Adrenal gland (tissue), 12 donors: ENCODE measurements around the gene SLC26A2. TPM values are rescaled to one million over a fixed set of nuclear protein-coding genes. Genes with fewer than 3 reads are reported as not detected.
"Not testable (repeated sequence)": the region's sequence is repeated elsewhere in the genome, so short reads cannot be mapped to it uniquely, and the experiment has no call there.

Source experiments
- DNase-seq, 7 donors: peaks; one replicate each; pipeline ENCODE4 v3.0.0-alpha.2; 2019 to 2020
- H3K27ac ChIP-seq, 5 donors: fragments of 200-600 bp; sonication (generic) in 4 of 5; 1 replicate in 3 of 5; 2 replicates in 2 of 5; pipeline versions ENCODE4 v1.5.1 to v1.8.0; 2016 to 2020; ENCODE audit warnings: mild to moderate bottlenecking in 1 of 5
- H3K27me3 ChIP-seq: fragments of 200-600 bp; 2 replicates; pipeline ENCODE4 v1.8.0; 2021
- H3K36me3 ChIP-seq, 2 donors: fragments of 200-600 bp; replicated peaks in 1 of 2; 1 replicate in 1 of 2; 2 replicates in 1 of 2; pipeline versions ENCODE4 v1.5.1 to v1.8.0; 2018 to 2022
- H3K4me1 ChIP-seq, 2 donors: fragments of 200-600 bp; replicated peaks in 1 of 2; 1 replicate in 1 of 2; 2 replicates in 1 of 2; pipeline versions ENCODE4 v1.5.1 to v1.8.0; 2018 to 2021
- H3K4me3 ChIP-seq, 4 donors: fragments of 200-600 bp; sonication (generic) in 3 of 4; one replicate each; pipeline ENCODE4 v1.5.1; 2016 to 2018
- H3K9me3 ChIP-seq, 3 donors: fragments of 200-600 bp; sonication (generic) in 1 of 3; replicated peaks in 1 of 3; 1 replicate in 2 of 3; 2 replicates in 1 of 3; pipeline versions ENCODE4 v1.5.1 to v1.8.0; 2016 to 2021
- CTCF ChIP-seq, 6 experiments: fragments of 450-650 bp in 4 of 6; fragments of 200-600 bp in 2 of 6; sonication (generic) in 1 of 6; IDR thresholded peaks; 1 replicate in 5 of 6; 2 replicates in 1 of 6; pipeline versions ENCODE4 v1.5.1 to v1.8.0; 2016 to 2021; ENCODE audit warnings: antibody characterized with exemption in 6 of 6, mild to moderate bottlenecking in 2 of 6, moderate library complexity in 1 of 6
- POLR2A ChIP-seq, 2 donors: fragments of 450-650 bp; IDR thresholded peaks; one replicate each; pipeline ENCODE4 v1.6.1; 2017; ENCODE audit warnings: antibody characterized with exemption in 2 of 2, mild to moderate bottlenecking in 2 of 2, moderate library complexity in 1 of 2
- WGBS, 4 donors: extraction: QIAGEN DNeasy Blood & Tissue Kit in 2 of 4; methylation state at CpG; one replicate each; pipeline versions ENCODE4 v1.1.5 to v1.1.7; 2013 to 2017; 5-methylcytosine and 5-hydroxymethylcytosine counted together
- intact Hi-C, 2 donors: fragments of 100-400 bp; cut with DNase I; formaldehyde crosslinking; loops; one replicate each; pipeline versions ENCODE4 v1.14.1 to v1.15.0; 2022 to 2023
- polyA plus RNA-seq, 3 donors: library from polyadenylated mRNA; stranded (reverse); fragments of 200-250 nt in 2 of 3; fragments of 350-450 nt in 1 of 3; fragmentation: Illumina TruSeq in 1 of 3; extraction: RNeasy Lipid Tissue Mini Kit (QIAGEN cat#74804) in 1 of 3; gene quantifications; one replicate each; pipeline ENCODE4 v1.2.3, GENCODE V29; 2013 to 2014
- total RNA-seq, 9 donors: library from RNA; depleted of rRNA in 4 of 9; stranded (reverse); fragments of >200 nt in 4 of 9; fragments of 120-200 nt in 1 of 9; fragmentation: NEBNext Ultra II Directional in 1 of 9; extraction: Animal tissue kit (Norgen Biotek cat#: 25700) in 1 of 9; gene quantifications; one replicate each; pipeline versions ENCODE4 v1.1.0 to v1.2.4, GENCODE V29; 2013 to 2023
- donor health status: healthy with polysubstance abuse.
- donor health status: Bipolar disorder and iron deficiency.
- donor health status: DM: yes; HTN: yes; CAD: no.
- donor health status: DM: no; HTN: no; CAD: no.
- donor health status: DM: no; HTN: no; CAD: no.
- donor health status: DM: yes; HTN: yes; CAD: no.

The SLC26A2 gene
- total and polyA plus RNA-seq, 12 donors: 7.2 to 228 (median 49.0) TPM

GRCh38 chr5:149940077-149940574, 20.4 kb upstream of the SLC26A2 start:
- peak in 6 of 7 donors; percentile 27 to 70 (median 42) for DNase-seq
- no peak overlapping the region for H3K4me3 ChIP-seq
- H3K36me3 ChIP-seq: no peaks in the 10 kb centered on the region
- H3K27me3 ChIP-seq: no peaks in the 10 kb centered on the region
- intact Hi-C loops: no loop called here
- WGBS, 4 donors: 69 to 74% (median 71%) methylated on average over 7 to 9 of the region's 9 CpGs
- no peaks in the 10 kb centered on the region for H3K9me3 ChIP-seq
- TF ChIP-seq CTCF (IDR thresholded peaks at IDR 0.05) (no peak), POLR2A (IDR thresholded peaks at IDR 0.05) (peak in 1 of 2 donors; percentile 22)
- H3K4me1 ChIP-seq: peaks cover 12 to 24% of the 10 kb centered on the region in 2 donors
- peak overlapping the region; percentile 88 to 96 (median 91) for H3K27ac ChIP-seq

GRCh38 chr5:149940941-149941644, 19.5 kb upstream of the SLC26A2 start:
- Histone ChIP-seq H3K4me3 (no peak overlapping the region), H3K27me3 (no peaks in the 10 kb centered on the region), H3K36me3 (no peaks in the 10 kb centered on the region), H3K4me1 (peaks cover 12 to 24% of the 10 kb centered on the region in 2 donors), H3K27ac (peak overlapping the region in 3 of 5 donors; percentile 91 to 96 (median 93)), H3K9me3 (no peaks in the 10 kb centered on the region)
- intact Hi-C loops: no loop called here
- no peak for TF ChIP-seq CTCF (IDR thresholded peaks at IDR 0.05)
- no peak for TF ChIP-seq POLR2A (IDR thresholded peaks at IDR 0.05)
- DNase-seq: no peak
- 91 to 93% (median 92%) methylated on average over 5 of the region's 5 CpGs for WGBS, 4 donors

- intact Hi-C loops: no loop called here
- no peak for DNase-seq
- 93 to 97% (median 94%) methylated on average over 4 of the region's 4 CpGs for WGBS, 4 donors
Measured at GRCh38 chr5:149941795-149942194, 18.8 kb upstream of the SLC26A2 start.

GRCh38 chr5:149942199-149942598, 18.4 kb upstream of the SLC26A2 start:
- no peak overlapping the region for H3K27ac ChIP-seq
- no peaks in the 10 kb centered on the region for H3K27me3 ChIP-seq
- H3K9me3 ChIP-seq: no peaks in the 10 kb centered on the region
- no peak overlapping the region for H3K4me3 ChIP-seq
- no peak for TF ChIP-seq POLR2A (IDR thresholded peaks at IDR 0.05)
- no peak for TF ChIP-seq CTCF (IDR thresholded peaks at IDR 0.05)
- intact Hi-C loops: no loop called here
- no peaks in the 10 kb centered on the region for H3K36me3 ChIP-seq
- 92 to 100% (median 96%) methylated on average over 2 of the region's 2 CpGs for WGBS, 4 donors
- peaks cover 12 to 24% of the 10 kb centered on the region in 2 donors for H3K4me1 ChIP-seq
- no peak for DNase-seq

More at GRCh38 chr5:149941795-149942194, 18.8 kb upstream of the SLC26A2 start:
- Histone ChIP-seq H3K4me1 (peaks cover 12 to 24% of the 10 kb centered on the region in 2 donors), H3K9me3 (no peaks in the 10 kb centered on the region), H3K27ac (no peak overlapping the region), H3K36me3 (no peaks in the 10 kb centered on the region), H3K27me3 (no peaks in the 10 kb centered on the region), H3K4me3 (no peak overlapping the region)
- TF ChIP-seq POLR2A (IDR thresholded peaks at IDR 0.05) (no peak), CTCF (IDR thresholded peaks at IDR 0.05) (no peak)

GRCh38 chr5:149942741-149943169, 17.8 kb upstream of the SLC26A2 start:
- DNase-seq, intact Hi-C loops, H3K9me3 ChIP-seq, H3K27me3 ChIP-seq, H3K27ac ChIP-seq, H3K36me3 ChIP-seq, H3K4me3 ChIP-seq: not testable (repeated sequence)
- H3K4me1 ChIP-seq: peaks cover 11 to 21% of the 10 kb centered on the region in 2 donors
- WGBS, 4 donors: 51 to 62% (median 58%) methylated on average over 4 of the region's 4 CpGs

- 68 to 83% (median 77%) methylated on average over 6 of the region's 6 CpGs for WGBS, 4 donors
- intact Hi-C loops, H3K4me3 ChIP-seq, H3K27me3 ChIP-seq, H3K36me3 ChIP-seq, H3K9me3 ChIP-seq, DNase-seq, H3K27ac ChIP-seq: not testable (repeated sequence)
- peaks cover 5 to 14% of the 10 kb centered on the region in 2 donors for H3K4me1 ChIP-seq
Measured at GRCh38 chr5:149943177-149943949, 17.2 kb upstream of the SLC26A2 start.
